ENCODE data around the gene LRFN3. TPM values are rescaled to one million over a fixed set of nuclear protein-coding genes. Genes with fewer than 3 reads are reported as not detected.

The LRFN3 gene
- total and polyA plus RNA-seq, 2 of the 13 experiments (the other 11 are each of a cell fraction or from before 2014, with no cell fraction given): 0.74 to 1.6 TPM

DNA sequence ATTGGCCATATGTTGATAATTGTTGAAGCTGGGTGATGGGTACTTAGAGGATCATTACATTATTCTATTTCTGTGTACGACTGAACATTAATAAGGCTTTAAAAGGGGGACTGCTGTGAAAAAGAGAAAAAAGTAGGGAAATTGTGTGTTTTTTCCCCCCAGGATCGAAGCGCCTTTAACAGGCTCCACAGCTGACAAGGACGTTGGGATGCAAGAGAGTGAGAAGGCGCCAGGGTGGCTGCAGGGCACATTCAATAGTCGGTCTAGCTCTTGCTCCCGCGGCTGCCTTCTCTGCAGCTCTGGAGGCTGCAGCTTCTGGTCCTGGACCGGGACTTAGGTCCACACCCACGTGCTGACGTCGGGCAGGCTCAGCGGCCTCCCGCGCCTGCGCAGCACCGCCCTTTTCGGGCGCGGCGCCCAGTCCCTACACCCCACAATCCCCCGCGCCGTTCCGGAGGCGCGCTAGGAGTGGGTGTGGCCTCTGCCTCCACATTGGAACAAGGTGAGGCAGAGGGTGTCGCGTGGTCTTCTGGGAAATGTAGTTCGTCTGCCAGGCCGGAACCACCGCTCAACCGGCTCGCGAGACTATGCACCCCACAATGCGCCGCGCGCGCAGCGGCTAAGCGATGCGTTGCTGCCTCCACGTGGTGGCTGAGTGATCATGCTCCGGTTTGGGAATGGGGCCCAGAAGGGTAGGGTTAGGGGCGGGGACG, 4.9 kb upstream of the LRFN3 start (continued):
- TF ChIP-seq, protein P1, sequence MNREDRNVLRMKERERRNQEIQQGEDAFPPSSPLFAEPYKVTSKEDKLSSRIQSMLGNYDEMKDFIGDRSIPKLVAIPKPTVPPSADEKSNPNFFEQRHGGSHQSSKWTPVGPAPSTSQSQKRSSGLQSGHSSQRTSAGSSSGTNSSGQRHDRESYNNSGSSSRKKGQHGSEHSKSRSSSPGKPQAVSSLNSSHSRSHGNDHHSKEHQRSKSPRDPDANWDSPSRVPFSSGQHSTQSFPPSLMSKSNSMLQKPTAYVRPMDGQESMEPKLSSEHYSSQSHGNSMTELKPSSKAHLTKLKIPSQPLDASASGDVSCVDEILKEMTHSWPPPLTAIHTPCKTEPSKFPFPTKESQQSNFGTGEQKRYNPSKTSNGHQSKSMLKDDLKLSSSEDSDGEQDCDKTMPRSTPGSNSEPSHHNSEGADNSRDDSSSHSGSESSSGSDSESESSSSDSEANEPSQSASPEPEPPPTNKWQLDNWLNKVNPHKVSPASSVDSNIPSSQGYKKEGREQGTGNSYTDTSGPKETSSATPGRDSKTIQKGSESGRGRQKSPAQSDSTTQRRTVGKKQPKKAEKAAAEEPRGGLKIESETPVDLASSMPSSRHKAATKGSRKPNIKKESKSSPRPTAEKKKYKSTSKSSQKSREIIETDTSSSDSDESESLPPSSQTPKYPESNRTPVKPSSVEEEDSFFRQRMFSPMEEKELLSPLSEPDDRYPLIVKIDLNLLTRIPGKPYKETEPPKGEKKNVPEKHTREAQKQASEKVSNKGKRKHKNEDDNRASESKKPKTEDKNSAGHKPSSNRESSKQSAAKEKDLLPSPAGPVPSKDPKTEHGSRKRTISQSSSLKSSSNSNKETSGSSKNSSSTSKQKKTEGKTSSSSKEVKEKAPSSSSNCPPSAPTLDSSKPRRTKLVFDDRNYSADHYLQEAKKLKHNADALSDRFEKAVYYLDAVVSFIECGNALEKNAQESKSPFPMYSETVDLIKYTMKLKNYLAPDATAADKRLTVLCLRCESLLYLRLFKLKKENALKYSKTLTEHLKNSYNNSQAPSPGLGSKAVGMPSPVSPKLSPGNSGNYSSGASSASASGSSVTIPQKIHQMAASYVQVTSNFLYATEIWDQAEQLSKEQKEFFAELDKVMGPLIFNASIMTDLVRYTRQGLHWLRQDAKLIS (CRISPR knock-in tag; IDR thresholded peaks at IDR 0.05): no peak
- TF ChIP-seq FOXA3 (CRISPR knock-in tag; IDR thresholded peaks at IDR 0.05): peak; percentile 74
- peak; percentile 72; the same call in 1 of the 2 replicates for TF ChIP-seq KLF13 (CRISPR knock-in tag; IDR thresholded peaks at IDR 0.05)
- TF ChIP-seq ZNF34 (CRISPR knock-in tag; IDR thresholded peaks at IDR 0.05; ENCODE audit: borderline replicate concordance): 0 out of 2 replicates have a peak, but pooled peaks have one; percentile 24
- TF ChIP-seq, protein P2, sequence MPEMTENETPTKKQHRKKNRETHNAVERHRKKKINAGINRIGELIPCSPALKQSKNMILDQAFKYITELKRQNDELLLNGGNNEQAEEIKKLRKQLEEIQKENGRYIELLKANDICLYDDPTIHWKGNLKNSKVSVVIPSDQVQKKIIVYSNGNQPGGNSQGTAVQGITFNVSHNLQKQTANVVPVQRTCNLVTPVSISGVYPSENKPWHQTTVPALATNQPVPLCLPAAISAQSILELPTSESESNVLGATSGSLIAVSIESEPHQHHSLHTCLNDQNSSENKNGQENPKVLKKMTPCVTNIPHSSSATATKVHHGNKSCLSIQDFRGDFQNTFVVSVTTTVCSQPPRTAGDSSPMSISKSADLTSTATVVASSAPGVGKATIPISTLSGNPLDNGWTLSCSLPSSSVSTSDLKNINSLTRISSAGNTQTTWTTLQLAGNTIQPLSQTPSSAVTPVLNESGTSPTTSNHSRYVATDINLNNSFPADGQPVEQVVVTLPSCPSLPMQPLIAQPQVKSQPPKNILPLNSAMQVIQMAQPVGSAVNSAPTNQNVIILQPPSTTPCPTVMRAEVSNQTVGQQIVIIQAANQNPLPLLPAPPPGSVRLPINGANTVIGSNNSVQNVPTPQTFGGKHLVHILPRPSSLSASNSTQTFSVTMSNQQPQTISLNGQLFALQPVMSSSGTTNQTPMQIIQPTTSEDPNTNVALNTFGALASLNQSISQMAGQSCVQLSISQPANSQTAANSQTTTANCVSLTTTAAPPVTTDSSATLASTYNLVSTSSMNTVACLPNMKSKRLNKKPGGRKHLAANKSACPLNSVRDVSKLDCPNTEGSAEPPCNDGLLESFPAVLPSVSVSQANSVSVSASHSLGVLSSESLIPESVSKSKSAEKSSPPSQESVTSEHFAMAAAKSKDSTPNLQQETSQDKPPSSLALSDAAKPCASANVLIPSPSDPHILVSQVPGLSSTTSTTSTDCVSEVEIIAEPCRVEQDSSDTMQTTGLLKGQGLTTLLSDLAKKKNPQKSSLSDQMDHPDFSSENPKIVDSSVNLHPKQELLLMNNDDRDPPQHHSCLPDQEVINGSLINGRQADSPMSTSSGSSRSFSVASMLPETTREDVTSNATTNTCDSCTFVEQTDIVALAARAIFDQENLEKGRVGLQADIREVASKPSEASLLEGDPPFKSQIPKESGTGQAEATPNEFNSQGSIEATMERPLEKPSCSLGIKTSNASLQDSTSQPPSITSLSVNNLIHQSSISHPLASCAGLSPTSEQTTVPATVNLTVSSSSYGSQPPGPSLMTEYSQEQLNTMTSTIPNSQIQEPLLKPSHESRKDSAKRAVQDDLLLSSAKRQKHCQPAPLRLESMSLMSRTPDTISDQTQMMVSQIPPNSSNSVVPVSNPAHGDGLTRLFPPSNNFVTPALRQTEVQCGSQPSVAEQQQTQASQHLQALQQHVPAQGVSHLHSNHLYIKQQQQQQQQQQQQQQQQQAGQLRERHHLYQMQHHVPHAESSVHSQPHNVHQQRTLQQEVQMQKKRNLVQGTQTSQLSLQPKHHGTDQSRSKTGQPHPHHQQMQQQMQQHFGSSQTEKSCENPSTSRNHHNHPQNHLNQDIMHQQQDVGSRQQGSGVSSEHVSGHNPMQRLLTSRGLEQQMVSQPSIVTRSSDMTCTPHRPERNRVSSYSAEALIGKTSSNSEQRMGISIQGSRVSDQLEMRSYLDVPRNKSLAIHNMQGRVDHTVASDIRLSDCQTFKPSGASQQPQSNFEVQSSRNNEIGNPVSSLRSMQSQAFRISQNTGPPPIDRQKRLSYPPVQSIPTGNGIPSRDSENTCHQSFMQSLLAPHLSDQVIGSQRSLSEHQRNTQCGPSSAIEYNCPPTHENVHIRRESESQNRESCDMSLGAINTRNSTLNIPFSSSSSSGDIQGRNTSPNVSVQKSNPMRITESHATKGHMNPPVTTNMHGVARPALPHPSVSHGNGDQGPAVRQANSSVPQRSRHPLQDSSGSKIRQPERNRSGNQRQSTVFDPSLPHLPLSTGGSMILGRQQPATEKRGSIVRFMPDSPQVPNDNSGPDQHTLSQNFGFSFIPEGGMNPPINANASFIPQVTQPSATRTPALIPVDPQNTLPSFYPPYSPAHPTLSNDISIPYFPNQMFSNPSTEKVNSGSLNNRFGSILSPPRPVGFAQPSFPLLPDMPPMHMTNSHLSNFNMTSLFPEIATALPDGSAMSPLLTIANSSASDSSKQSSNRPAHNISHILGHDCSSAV (CRISPR knock-in tag; IDR thresholded peaks at IDR 0.05; ENCODE audit: borderline replicate concordance): no peak
- TF ChIP-seq, protein P3, sequence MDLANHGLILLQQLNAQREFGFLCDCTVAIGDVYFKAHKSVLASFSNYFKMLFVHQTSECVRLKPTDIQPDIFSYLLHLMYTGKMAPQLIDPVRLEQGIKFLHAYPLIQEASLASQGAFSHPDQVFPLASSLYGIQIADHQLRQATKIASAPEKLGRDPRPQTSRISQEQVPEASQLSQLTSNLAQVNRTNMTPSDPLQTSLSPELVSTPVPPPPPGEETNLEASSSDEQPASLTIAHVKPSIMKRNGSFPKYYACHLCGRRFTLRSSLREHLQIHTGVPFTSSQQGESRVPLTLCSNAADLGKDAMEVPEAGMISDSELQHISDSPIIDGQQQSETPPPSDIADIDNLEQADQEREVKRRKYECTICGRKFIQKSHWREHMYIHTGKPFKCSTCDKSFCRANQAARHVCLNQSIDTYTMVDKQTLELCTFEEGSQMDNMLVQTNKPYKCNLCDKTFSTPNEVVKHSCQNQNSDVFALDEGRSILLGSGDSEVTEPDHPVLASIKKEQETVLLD (CRISPR knock-in tag; IDR thresholded peaks at IDR 0.05; ENCODE audit: low read depth): peak; percentile 38; the same call in 1 of the 2 replicates
- TF ChIP-seq U2AF1 (optimal IDR thresholded peaks at IDR 0.05; ENCODE audit: low read depth, low read length): no peak
- TF ChIP-seq PCBP2 (optimal IDR thresholded peaks at IDR 0.05; ENCODE audit: low read depth, low read length, poor library complexity, severe bottlenecking): no peak
- peak; percentile 70; the same call in 1 of the 2 replicates for TF ChIP-seq SIN3A (IDR thresholded peaks at IDR 0.05; ENCODE audit: borderline replicate concordance, low read depth, low read length)
- no peak for TF ChIP-seq KDM6A (CRISPR knock-in tag; IDR thresholded peaks at IDR 0.05; ENCODE audit: low read depth)
- no peak for TF ChIP-seq ZNF10 (CRISPR knock-in tag; IDR thresholded peaks at IDR 0.05; ENCODE audit: borderline replicate concordance, low read depth)
- TF ChIP-seq ZNF777 (CRISPR knock-in tag; IDR thresholded peaks at IDR 0.05): no peak
- TF ChIP-seq ZNF263 (CRISPR knock-in tag; IDR thresholded peaks at IDR 0.05): peak; percentile 51; the same call in 1 of the 2 replicates
- TF ChIP-seq SIN3B (IDR thresholded peaks at IDR 0.05; ENCODE audit: low read length): peak; percentile 74; the same call in 1 of the 2 replicates
- no peak for TF ChIP-seq ZNF317 (CRISPR knock-in tag; IDR thresholded peaks at IDR 0.05)
- TF ChIP-seq ARNT2 (CRISPR knock-in tag; IDR thresholded peaks at IDR 0.05; ENCODE audit: low read depth): peak; percentile 50; the same call in 1 of the 2 replicates

Measured in HepG2 (cell line).